GM12878 (cell line): ENCODE results near the gene TTLL8. TPM values are rescaled to one million over a fixed set of nuclear protein-coding genes. Genes with fewer than 3 reads are reported as not detected.

Source experiments
- CBX5 ChIP-seq: sonication (generic); IDR thresholded peaks from 2 replicates; pipeline ENCODE4 v1.6.1; 2016; ENCODE audit warnings: low read depth, moderate library complexity, mild to moderate bottlenecking, inconsistent platforms
- ESRRA ChIP-seq: IDR thresholded peaks from 2 replicates; pipeline ENCODE4 v1.6.1; 2012; ENCODE audit warnings: mild to moderate bottlenecking, low read length, improper control_type of control experiment
- NFXL1 ChIP-seq: fragments of 450-650 bp; IDR thresholded peaks from 2 replicates; pipeline ENCODE4 v1.6.1; 2017; ENCODE audit warnings: antibody characterized with exemption, mild to moderate bottlenecking, borderline replicate concordance
- NR2C2 ChIP-seq: IDR thresholded peaks from 2 replicates; pipeline ENCODE4 v1.6.1; 2011; ENCODE audit warnings: borderline replicate concordance, low read depth; ENCODE audit not compliant: control insufficient read depth, insufficient read length
- RELA ChIP-seq: fragments of 450-650 bp; IDR thresholded peaks from 2 replicates; pipeline ENCODE4 v1.8.0; 2014; ENCODE audit warnings: borderline replicate concordance; ENCODE audit not compliant: partially characterized antibody
- REST ChIP-seq: IDR thresholded peaks from 2 replicates; pipeline ENCODE4 v1.6.1; 2012; ENCODE audit warnings: mild to moderate bottlenecking, low read depth, low read length
- SMARCA5 ChIP-seq: fragments of 450-650 bp; IDR thresholded peaks from 2 replicates; pipeline ENCODE4 v1.6.1; 2017; ENCODE audit warnings: mild to moderate bottlenecking
- SREBF2 ChIP-seq: IDR thresholded peaks from 2 replicates; pipeline ENCODE4 v1.6.1; 2012; ENCODE audit warnings: mild to moderate bottlenecking, low read length
- TAF1 ChIP-seq: IDR thresholded peaks from 2 replicates; pipeline ENCODE4 v1.6.1; 2011; ENCODE audit warnings: mild to moderate bottlenecking, low read depth, low read length, borderline replicate concordance
- YBX1 ChIP-seq: fragments of 450-650 bp; IDR thresholded peaks from 2 replicates; pipeline ENCODE4 v1.6.1; 2016; ENCODE audit warnings: antibody characterized with exemption
- polyA plus RNA-seq, 11 experiments: library from polyadenylated mRNA; depleted of rRNA in 4 of 11; unstranded in 6 of 11; stranded (reverse) in 5 of 11; fragments of >200 nt; fragmentation: Nextera tagmentation in 4 of 11; fragmentation: Illumina TruSeq in 1 of 11; extraction: Ambion mirVana in 4 of 11; extraction: Trizol in 1 of 11; gene quantifications; 1 replicate in 1 of 11; 2 replicates in 10 of 11; pipeline versions ENCODE4 v1.2.1 to v1.2.3, GENCODE V29; 2011 to 2016; ENCODE audit warnings: inconsistent platforms in 2 of 11, missing spikeins in 2 of 11, low read depth in 1 of 11
- total RNA-seq, 4 experiments: library from RNA; depleted of rRNA in 3 of 4; stranded (reverse); fragments of >200 nt in 3 of 4; fragmentation: Illumina TruSeq in 1 of 4; extraction: Trizol in 1 of 4; gene quantifications; 2 replicates each; pipeline versions ENCODE4 v1.2.1 to v1.2.3, GENCODE V29; 2013 to 2021
- TF ChIP-seq, protein P1 (sequence below): IDR thresholded peaks from 2 replicates; pipeline ENCODE4 v1.6.1; 2011; ENCODE audit warnings: low read depth, mild to moderate bottlenecking, low read length, moderate library complexity, borderline replicate concordance; ENCODE audit errors: extremely low read depth

The TTLL8 gene
- total and polyA plus RNA-seq, 10 of the 15 experiments (the other 5 are each of a cell fraction or from before 2014, with no cell fraction given) = not detected

DNA sequence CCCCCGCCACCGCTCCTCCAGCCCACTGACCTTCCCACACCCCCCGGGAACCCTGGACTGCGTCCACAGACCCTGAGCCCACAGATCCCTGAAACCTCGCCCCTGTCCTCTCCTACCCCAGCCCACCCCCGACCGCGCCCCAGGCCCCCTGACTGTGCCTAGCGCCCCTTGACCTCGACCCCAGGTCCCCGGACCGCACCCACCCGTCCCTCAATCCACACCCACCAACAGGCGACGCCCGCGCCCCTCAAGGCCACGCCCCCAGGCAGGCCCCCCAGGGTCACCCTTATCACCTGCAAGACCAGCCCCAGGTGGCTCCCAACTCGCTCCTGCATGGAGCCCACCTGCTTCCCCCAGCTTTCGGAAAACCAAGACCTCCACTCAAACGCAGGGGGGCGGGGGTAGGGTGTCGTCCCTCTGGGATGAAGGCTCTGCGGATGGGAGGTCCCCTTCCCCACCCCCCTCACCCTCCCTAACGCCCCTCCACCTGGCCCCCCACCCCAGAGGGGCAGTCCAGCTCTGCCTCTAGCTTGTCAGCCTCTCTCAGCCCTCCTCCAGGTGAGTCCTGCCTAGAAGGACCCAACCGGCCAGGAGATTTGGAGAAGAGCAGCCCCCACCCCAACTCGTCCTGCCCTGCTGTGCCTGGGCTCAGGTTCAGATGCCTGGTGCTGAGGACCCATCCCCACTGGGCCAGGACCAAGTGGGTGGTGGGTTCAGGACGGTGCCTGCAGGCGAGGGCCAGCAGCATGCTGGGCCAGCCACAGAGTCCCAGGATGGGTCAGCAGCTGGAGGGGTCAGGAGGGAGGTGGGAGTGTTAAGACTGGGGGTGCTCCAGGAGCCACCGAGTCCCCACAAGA, 42.4 kb downstream of the TTLL8 start (continued):
- TF ChIP-seq, protein P1, sequence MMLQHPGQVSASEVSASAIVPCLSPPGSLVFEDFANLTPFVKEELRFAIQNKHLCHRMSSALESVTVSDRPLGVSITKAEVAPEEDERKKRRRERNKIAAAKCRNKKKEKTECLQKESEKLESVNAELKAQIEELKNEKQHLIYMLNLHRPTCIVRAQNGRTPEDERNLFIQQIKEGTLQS = no peak
- no peak for TF ChIP-seq ESRRA
- no peak for TF ChIP-seq TAF1
- no peak for TF ChIP-seq SMARCA5
- TF ChIP-seq CBX5 = no peak
- no peak for TF ChIP-seq SREBF2
- TF ChIP-seq NR2C2 = no peak
- TF ChIP-seq RELA = no peak
- no peak for TF ChIP-seq REST
- TF ChIP-seq NFXL1 = no peak
- no peak for TF ChIP-seq YBX1
